Upper lobe of left lung (tissue), 6 donors: ENCODE results near the gene AZU1. TPM values are rescaled to one million over a fixed set of nuclear protein-coding genes. Genes with fewer than 3 reads are reported as not detected.

Source experiments
- ATAC-seq, 2 donors: fragments of 200-7000 bp; cut with Tn5 transposase; one replicate each; pipeline ENCODE4 v1.9.1; 2022; ENCODE audit warnings: mild to moderate bottlenecking in 2 of 2, moderate library complexity in 2 of 2; ENCODE audit not compliant: low FRiP score in 2 of 2
- DNase-seq, 2 donors: peaks; one replicate each; pipeline ENCODE4 v3.0.0-alpha.2; 2019 to 2020
- H3K27ac ChIP-seq, 4 donors: fragments of 200-600 bp; sonication (generic); one replicate each; pipeline ENCODE4 v1.5.1; 2016 to 2019
- H3K27me3 ChIP-seq, 4 donors: fragments of 200-600 bp; sonication (generic); one replicate each; pipeline ENCODE4 v1.5.1; 2017 to 2019
- H3K36me3 ChIP-seq, 4 donors: fragments of 200-600 bp; sonication (generic); one replicate each; pipeline ENCODE4 v1.5.1; 2016 to 2019
- H3K4me1 ChIP-seq, 4 donors: fragments of 200-600 bp; sonication (generic); one replicate each; pipeline ENCODE4 v1.5.1; 2018 to 2019
- H3K4me3 ChIP-seq, 4 donors: fragments of 200-600 bp; sonication (generic); one replicate each; pipeline ENCODE4 v1.5.1; 2017 to 2019; ENCODE audit warnings: mild to moderate bottlenecking in 2 of 4, moderate library complexity in 1 of 4
- H3K9me3 ChIP-seq, 4 donors: fragments of 200-600 bp; sonication (generic); one replicate each; pipeline ENCODE4 v1.5.1; 2018 to 2019
- EP300 ChIP-seq, 4 donors: sonication (generic); formaldehyde crosslinking; IDR thresholded peaks; one replicate each; pipeline ENCODE4 v1.5.1; 2017; ENCODE audit warnings: antibody characterized with exemption in 4 of 4, control low read depth in 2 of 4
- POLR2A ChIP-seq, 4 donors: fragments of 450-650 bp; IDR thresholded peaks; one replicate each; pipeline ENCODE4 v1.5.1; 2016 to 2017; ENCODE audit warnings: antibody characterized with exemption in 4 of 4, mild to moderate bottlenecking in 2 of 4
- POLR2AphosphoS5 ChIP-seq, 2 donors: sonication (generic); formaldehyde crosslinking; IDR thresholded peaks; one replicate each; pipeline ENCODE4 v1.5.1; 2017; ENCODE audit warnings: antibody characterized with exemption in 2 of 2
- WGBS, 2 donors: methylation state at CpG; one replicate each; pipeline ENCODE4 v1.1.5; 2017 to 2018; 5-methylcytosine and 5-hydroxymethylcytosine counted together
- total RNA-seq, 6 donors: library from RNA; depleted of rRNA in 4 of 6; stranded (reverse); fragments of >200 nt in 4 of 6; gene quantifications; one replicate each; pipeline versions ENCODE4 v1.1.0 to v1.2.1, GENCODE V29; 2016 to 2021
- TF ChIP-seq, protein P1 (sequence below), 6 experiments: fragments of 450-650 bp in 4 of 6; fragments of 200-600 bp in 2 of 6; sonication (generic) in 2 of 6; IDR thresholded peaks; one replicate each; pipeline ENCODE4 v1.5.1; 2016 to 2019; ENCODE audit warnings: antibody characterized with exemption in 6 of 6
- donor health status: DM: no; HTN: no; CAD: no; lungs with moderate emphysema.
- donor health status: DM: no; HTN: yes; CAD: no; lungs with severe emphysema.

AZU1 gene
- total RNA-seq, 6 donors from 2014 or later: 2.0 to 13.6 (median 5.3) TPM

DNA sequence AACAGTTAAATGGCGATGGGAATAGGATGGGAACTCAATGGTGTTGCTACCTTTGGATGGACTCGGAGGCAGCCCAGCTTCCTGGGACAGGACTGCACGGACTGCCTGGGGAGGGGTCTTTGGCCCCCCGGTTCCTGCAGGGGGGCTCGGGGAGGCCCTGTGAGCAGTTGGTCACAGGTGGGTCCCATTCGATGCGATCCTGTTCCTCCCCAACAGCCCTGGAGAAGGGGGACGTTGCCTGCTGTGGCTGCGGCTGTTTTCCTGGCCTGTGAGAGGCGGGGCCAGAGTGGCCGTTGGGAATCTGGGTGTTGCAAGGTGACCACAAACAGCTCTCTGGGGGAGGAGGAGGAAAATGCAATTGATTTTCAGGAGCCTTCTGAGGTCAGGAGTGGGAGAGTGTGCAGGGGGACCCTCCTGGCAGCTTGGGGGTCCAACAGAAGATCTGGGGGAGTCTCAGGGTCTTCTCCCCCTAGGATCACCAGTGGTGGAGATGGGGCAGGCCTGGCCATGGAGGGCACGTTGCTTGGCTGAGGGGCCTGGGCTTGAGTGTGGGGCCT lies 4.0 kb upstream of the AZU1 start:
- TF ChIP-seq POLR2AphosphoS5 (IDR thresholded peaks at IDR 0.05): no peak
- TF ChIP-seq, protein P1, sequence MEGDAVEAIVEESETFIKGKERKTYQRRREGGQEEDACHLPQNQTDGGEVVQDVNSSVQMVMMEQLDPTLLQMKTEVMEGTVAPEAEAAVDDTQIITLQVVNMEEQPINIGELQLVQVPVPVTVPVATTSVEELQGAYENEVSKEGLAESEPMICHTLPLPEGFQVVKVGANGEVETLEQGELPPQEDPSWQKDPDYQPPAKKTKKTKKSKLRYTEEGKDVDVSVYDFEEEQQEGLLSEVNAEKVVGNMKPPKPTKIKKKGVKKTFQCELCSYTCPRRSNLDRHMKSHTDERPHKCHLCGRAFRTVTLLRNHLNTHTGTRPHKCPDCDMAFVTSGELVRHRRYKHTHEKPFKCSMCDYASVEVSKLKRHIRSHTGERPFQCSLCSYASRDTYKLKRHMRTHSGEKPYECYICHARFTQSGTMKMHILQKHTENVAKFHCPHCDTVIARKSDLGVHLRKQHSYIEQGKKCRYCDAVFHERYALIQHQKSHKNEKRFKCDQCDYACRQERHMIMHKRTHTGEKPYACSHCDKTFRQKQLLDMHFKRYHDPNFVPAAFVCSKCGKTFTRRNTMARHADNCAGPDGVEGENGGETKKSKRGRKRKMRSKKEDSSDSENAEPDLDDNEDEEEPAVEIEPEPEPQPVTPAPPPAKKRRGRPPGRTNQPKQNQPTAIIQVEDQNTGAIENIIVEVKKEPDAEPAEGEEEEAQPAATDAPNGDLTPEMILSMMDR (IDR thresholded peaks at IDR 0.05): no peak
- no peak for TF ChIP-seq POLR2A (IDR thresholded peaks at IDR 0.05)
- no peak for TF ChIP-seq EP300 (IDR thresholded peaks at IDR 0.05)
- Histone ChIP-seq H3K4me1 (peaks cover 27 to 43% (median 35%) of the 10 kb centered on the region in 4 donors), H3K9me3 (no peaks in the 10 kb centered on the region), H3K4me3 (no peak overlapping the region), H3K36me3 (no peaks in the 10 kb centered on the region), H3K27me3 (peaks cover 0 to 20% (median 11%) of the 10 kb centered on the region in 4 donors), H3K27ac (no peak overlapping the region)
- 49 to 60% methylated on average over 10 to 12 of the region's 12 CpGs for WGBS, 2 donors
- DNase-seq (peak in 1 of 2 donors; percentile 50), ATAC-seq (peak in 1 of 2 donors; percentile 56)

DNA sequence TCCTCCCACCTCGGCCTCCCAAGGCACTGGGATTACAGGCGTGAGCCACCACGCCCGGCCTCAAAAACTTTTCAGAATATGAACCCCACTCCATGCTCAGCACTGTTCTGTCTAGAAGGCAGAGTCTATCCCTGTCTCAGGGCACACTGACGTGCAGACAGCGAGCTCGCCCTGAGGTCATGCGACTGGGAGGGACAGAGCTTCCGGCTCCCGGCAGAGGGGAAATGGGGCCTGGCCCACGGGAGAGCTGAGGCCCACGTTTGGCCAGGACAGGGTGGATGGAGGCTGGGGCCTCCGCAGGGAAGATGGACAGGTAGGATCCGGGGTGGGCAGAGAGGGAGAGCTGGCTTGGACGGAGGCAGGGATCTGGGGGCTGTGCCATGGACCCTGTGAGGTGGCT lies 2.8 kb upstream of the AZU1 start:
- H3K9me3 ChIP-seq: no peaks in the 10 kb centered on the region
- peak overlapping the region in 1 of 4 donors; percentile 51 for H3K27ac ChIP-seq
- DNase-seq: peak in 1 of 2 donors; percentile 52
- no peaks in the 10 kb centered on the region for H3K36me3 ChIP-seq
- H3K4me3 ChIP-seq: no peak overlapping the region
- peaks cover 27 to 43% (median 35%) of the 10 kb centered on the region in 4 donors for H3K4me1 ChIP-seq
- 68 to 73% methylated on average over 15 of the region's 15 CpGs for WGBS, 2 donors
- peaks cover 0 to 20% (median 11%) of the 10 kb centered on the region in 4 donors for H3K27me3 ChIP-seq
- ATAC-seq: peak; percentile 39 to 54
- TF ChIP-seq POLR2AphosphoS5 (IDR thresholded peaks at IDR 0.05) (peak in 1 of 2 donors; percentile 14), EP300 (IDR thresholded peaks at IDR 0.05) (no peak), POLR2A (IDR thresholded peaks at IDR 0.05) (peak in 1 of 4 donors; percentile 35)

DNA sequence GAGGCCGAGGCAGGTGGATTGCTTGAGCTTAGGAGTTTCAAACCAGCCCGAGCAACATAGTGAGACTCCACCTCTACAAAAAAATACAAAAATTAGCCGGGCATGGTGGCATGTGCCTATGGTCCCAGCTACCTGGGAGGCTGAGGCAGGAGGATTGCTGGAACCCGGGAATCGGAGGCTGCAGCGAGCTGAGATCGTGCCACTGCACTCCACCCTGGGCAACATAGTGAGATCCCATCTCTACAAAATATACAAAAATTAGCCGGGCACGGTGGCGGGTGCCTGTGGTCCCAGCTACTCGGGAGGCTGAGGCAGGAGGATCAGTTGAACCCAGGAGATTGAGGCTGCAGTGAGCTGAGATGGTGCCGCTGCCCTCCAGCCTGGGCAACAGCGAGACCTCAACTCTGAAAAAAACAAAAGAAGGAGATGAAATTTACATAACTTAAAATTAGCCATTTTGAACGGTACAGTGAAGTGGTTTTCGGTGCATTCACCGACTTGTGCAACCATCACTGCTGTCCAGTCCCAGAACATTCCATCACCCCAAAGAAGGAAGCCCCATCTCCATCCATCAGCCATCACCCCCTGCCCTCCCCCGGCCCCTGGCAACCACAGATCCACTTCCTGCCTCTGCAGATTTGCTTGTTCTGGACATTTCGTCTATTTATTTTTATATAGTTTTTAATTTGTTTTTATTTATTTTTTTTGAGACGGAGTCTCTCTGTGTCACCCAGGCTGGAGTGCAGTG lies 1.6 kb upstream of the AZU1 start:
- no peaks in the 10 kb centered on the region for H3K9me3 ChIP-seq
- WGBS, 2 donors: 72 to 75% methylated on average over 19 of the region's 19 CpGs
- TF ChIP-seq EP300 (IDR thresholded peaks at IDR 0.05) (no peak), POLR2AphosphoS5 (IDR thresholded peaks at IDR 0.05) (no peak), POLR2A (IDR thresholded peaks at IDR 0.05) (no peak)
- TF ChIP-seq, protein P1 (IDR thresholded peaks at IDR 0.05): no peak
- H3K27me3 ChIP-seq: peaks cover 0 to 20% (median 11%) of the 10 kb centered on the region in 4 donors
- ATAC-seq (no peak), DNase-seq (no peak)
- no peaks in the 10 kb centered on the region for H3K36me3 ChIP-seq
- H3K27ac ChIP-seq: peak overlapping the region in 1 of 4 donors; percentile 17
- no peak overlapping the region for H3K4me3 ChIP-seq
- peaks cover 27 to 43% (median 35%) of the 10 kb centered on the region in 4 donors for H3K4me1 ChIP-seq

DNA sequence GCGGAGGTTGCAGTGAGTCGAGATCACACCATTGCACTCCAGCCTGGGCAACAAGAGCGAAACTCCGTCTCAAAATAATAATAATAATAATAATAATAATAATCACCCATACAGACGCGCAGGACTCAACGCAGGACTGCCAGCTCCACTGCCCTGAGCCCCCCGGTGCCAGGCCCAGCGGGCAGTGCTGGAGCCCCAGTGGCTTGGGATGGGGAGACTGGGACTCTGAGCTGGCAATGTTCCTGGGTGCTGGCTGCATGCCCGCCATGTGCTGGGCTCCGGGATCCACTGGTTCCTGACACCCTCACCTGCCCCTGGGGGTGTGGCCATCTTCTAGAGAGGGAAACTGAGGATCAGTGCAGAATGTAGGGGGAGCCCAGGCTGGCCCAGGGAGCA lies 325 bp upstream of the AZU1 start:
- H3K27ac ChIP-seq: no peak overlapping the region
- no peaks in the 10 kb centered on the region for H3K36me3 ChIP-seq
- no peaks in the 10 kb centered on the region for H3K9me3 ChIP-seq
- DNase-seq (no peak), ATAC-seq (no peak)
- peaks cover 0 to 9% (median 3%) of the 10 kb centered on the region in 4 donors for H3K27me3 ChIP-seq
- no peak overlapping the region for H3K4me3 ChIP-seq
- 81 to 88% methylated on average over 11 of the region's 11 CpGs for WGBS, 2 donors
- peaks cover 16 to 30% (median 22%) of the 10 kb centered on the region in 4 donors for H3K4me1 ChIP-seq
- TF ChIP-seq POLR2A (IDR thresholded peaks at IDR 0.05): no peak
- TF ChIP-seq EP300 (IDR thresholded peaks at IDR 0.05): no peak
- no peak for TF ChIP-seq POLR2AphosphoS5 (IDR thresholded peaks at IDR 0.05)
- TF ChIP-seq, protein P1 (IDR thresholded peaks at IDR 0.05): no peak

DNA sequence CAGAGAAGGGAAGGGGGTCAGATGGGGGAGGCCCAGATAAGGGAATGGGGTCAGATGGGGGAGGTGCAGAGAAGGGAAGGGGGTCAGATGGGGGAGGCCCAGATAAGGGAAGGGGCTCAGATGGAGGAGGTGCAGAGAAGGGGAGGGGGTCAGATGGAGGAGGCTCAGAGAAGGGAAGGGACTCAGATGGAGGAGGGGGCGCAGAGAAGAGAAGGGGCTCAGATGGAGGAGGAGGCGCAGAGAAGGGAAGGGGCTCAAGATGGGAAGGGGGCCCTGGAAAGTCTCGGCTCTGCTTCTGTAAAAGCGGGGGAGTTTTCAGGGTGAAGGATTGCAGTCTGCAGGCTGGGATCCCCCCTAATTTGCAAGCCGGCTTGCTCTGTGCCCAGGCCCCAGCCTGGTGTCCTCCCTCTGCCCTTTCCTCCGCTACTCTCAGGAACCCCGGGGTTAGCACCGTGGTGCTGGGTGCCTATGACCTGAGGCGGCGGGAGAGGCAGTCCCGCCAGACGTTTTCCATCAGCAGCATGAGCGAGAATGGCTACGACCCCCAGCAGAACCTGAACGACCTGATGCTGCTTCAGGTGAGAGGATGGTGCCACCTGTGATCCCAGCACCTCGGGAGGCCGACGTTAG lies 1.6 kb downstream of the AZU1 start:
- no peak for DNase-seq
- no peaks in the 10 kb centered on the region for H3K9me3 ChIP-seq
- TF ChIP-seq POLR2A (IDR thresholded peaks at IDR 0.05): no peak
- TF ChIP-seq, protein P1 (IDR thresholded peaks at IDR 0.05): no peak
- no peak for TF ChIP-seq POLR2AphosphoS5 (IDR thresholded peaks at IDR 0.05)
- TF ChIP-seq EP300 (IDR thresholded peaks at IDR 0.05): no peak
- no peak overlapping the region for H3K27ac ChIP-seq
- ATAC-seq: no peak
- no peaks in the 10 kb centered on the region for H3K27me3 ChIP-seq
- WGBS, 2 donors: 66 to 67% methylated on average over 18 of the region's 18 CpGs
- H3K36me3 ChIP-seq: no peaks in the 10 kb centered on the region
- peaks cover 6 to 18% (median 11%) of the 10 kb centered on the region in 4 donors for H3K4me1 ChIP-seq
- no peak overlapping the region for H3K4me3 ChIP-seq
